Prostate gland (tissue), 2 donors: ENCODE measurements around the gene SIGLEC10. TPM values are rescaled to one million over a fixed set of nuclear protein-coding genes. Genes with fewer than 3 reads are reported as not detected.

ENCODE experiments used
- DNase-seq: peaks from one replicate; pipeline ENCODE4 v3.0.0-alpha.2; 2019; ENCODE audit warnings: low spot score
- H3K27ac ChIP-seq, 2 donors: fragments of 200-600 bp; sonication (generic); 2 replicates each; pipeline ENCODE4 v1.5.1; 2017 to 2019
- H3K27me3 ChIP-seq: fragments of 200-600 bp; sonication (generic); replicated peaks from 2 replicates; pipeline ENCODE4 v1.5.1; 2019; ENCODE audit not compliant: insufficient read depth
- H3K36me3 ChIP-seq, 2 donors: fragments of 200-600 bp; sonication (generic); 1 replicate in 1 of 2; 2 replicates in 1 of 2; pipeline versions ENCODE4 v1.5.1 to v1.8.1; 2017 to 2019
- H3K4me1 ChIP-seq: fragments of 200-600 bp; sonication (generic); replicated peaks from 2 replicates; pipeline ENCODE4 v1.5.1; 2019
- H3K4me3 ChIP-seq, 2 donors: fragments of 200-600 bp; sonication (generic); 2 replicates each; pipeline ENCODE4 v1.5.1; 2017 to 2019
- H3K9me3 ChIP-seq: fragments of 200-600 bp; sonication (generic); 2 replicates; pipeline ENCODE4 v1.5.1; 2017
- CTCF ChIP-seq, 4 experiments: fragments of 200-600 bp in 2 of 4; fragments of 450-650 bp in 2 of 4; sonication (generic) in 2 of 4; IDR thresholded peaks; 1 replicate in 3 of 4; 2 replicates in 1 of 4; pipeline ENCODE4 v1.5.1; 2016 to 2019; ENCODE audit warnings: antibody characterized with exemption in 4 of 4, mild to moderate bottlenecking in 2 of 4, moderate library complexity in 2 of 4
- POLR2A ChIP-seq: fragments of 450-650 bp; IDR thresholded peaks from one replicate; pipeline ENCODE4 v1.6.1; 2016; ENCODE audit warnings: antibody characterized with exemption, mild to moderate bottlenecking
- POLR2AphosphoS5 ChIP-seq: sonication (generic); formaldehyde crosslinking; IDR thresholded peaks from one replicate; pipeline ENCODE4 v1.6.1; 2017; ENCODE audit warnings: antibody characterized with exemption
- WGBS: methylation state at CpG from one replicate; pipeline ENCODE4 v1.1.5; 2018; 5-methylcytosine and 5-hydroxymethylcytosine counted together
- intact Hi-C: fragments of 100-400 bp; cut with DNase I; formaldehyde crosslinking; loops from one replicate; pipeline ENCODE4 v1.14.2; 2022
- total RNA-seq, 2 donors: library from RNA; depleted of rRNA; stranded (reverse); fragments of >200 nt; gene quantifications; one replicate each; pipeline ENCODE4 v1.1.0, GENCODE V29; 2016

SIGLEC10 gene
- total RNA-seq, 2 donors from 2014 or later, result 7.1 to 7.5 TPM

DNA sequence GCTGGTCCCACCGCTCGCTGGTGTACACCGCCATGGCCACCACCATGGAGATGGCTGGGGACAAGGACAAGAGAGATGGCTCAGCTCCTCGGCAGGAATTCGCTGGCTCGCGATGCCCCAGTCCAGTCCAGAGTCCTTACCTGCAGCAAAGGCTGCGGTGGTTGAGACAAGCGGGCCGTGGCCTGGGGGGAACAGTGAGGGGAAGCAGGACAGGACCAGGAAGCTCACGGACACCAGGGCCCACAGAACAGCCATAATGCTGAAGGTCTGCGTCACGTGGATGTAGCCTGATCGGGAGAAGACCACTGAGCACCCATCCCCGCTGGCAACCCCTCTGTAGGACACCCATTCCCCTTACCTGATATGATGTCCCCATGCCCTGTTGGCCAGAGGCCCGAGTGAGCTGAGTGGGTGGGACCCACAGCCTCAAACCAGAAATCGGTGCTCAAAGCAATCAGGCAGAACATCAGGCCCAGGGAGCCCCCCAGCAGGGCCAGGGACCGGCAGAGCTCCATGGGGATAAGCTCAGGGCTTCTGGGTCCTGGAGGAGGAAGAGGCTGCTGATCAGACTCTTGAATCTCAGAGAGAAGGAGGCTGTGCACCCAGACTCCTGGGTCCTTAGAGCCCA lies 45.3 kb downstream of the SIGLEC10 start:
- DNase-seq, result no peak
- H3K27ac ChIP-seq, result no peak overlapping the region
- intact Hi-C loops, result no loop called here
- no peaks in the 10 kb centered on the region for H3K27me3 ChIP-seq
- TF ChIP-seq POLR2AphosphoS5 (no peak), POLR2A (no peak), CTCF (IDR thresholded peaks at IDR 0.05) (no peak)
- WGBS, result 80% methylated on average over 18 of the region's 18 CpGs
- H3K9me3 ChIP-seq, result no peaks in the 10 kb centered on the region
- no peak overlapping the region for H3K4me3 ChIP-seq
- H3K36me3 ChIP-seq, result no peaks in the 10 kb centered on the region
- H3K4me1 ChIP-seq, result no peaks in the 10 kb centered on the region

- Histone ChIP-seq H3K27me3 (no peaks in the 10 kb centered on the region), H3K4me1 (no peaks in the 10 kb centered on the region), H3K9me3 (no peaks in the 10 kb centered on the region), H3K4me3 (no peak overlapping the region), H3K36me3 (no peaks in the 10 kb centered on the region), H3K27ac (no peak overlapping the region)
- TF ChIP-seq POLR2A (no peak), POLR2AphosphoS5 (no peak), CTCF (IDR thresholded peaks at IDR 0.05) (no peak)
- WGBS, result 69% methylated on average over 8 of the region's 8 CpGs
- no peak for DNase-seq
- intact Hi-C loops, result no loop called here
Observed at GRCh38 chr19:51371186-51371690, 46.2 kb downstream of the SIGLEC10 start.

- no peak for DNase-seq
- H3K4me3 ChIP-seq, result no peak overlapping the region
- H3K36me3 ChIP-seq, result no peaks in the 10 kb centered on the region
- intact Hi-C loops, result no loop called here
- 68% methylated on average over 4 of the region's 4 CpGs for WGBS
- H3K27ac ChIP-seq, result no peak overlapping the region
- no peaks in the 10 kb centered on the region for H3K4me1 ChIP-seq
- H3K9me3 ChIP-seq, result no peaks in the 10 kb centered on the region
- no peak for TF ChIP-seq CTCF (IDR thresholded peaks at IDR 0.05)
- no peak for TF ChIP-seq POLR2A
- TF ChIP-seq POLR2AphosphoS5, result no peak
- H3K27me3 ChIP-seq, result no peaks in the 10 kb centered on the region
Observed at GRCh38 chr19:51370230-51370629, 47.2 kb downstream of the SIGLEC10 start.

GRCh38 chr19:51368366-51369282 lies 48.8 kb downstream of the SIGLEC10 start, which contains the start of gene CLDND2:
Gene CLDND2, minus strand, starts transcription at chr19:51369003. Its CDS starts 426 bp downstream, at chr19:51368577.
- Histone ChIP-seq H3K4me1 (peaks cover 8% of the 10 kb centered on the region), H3K36me3 (no peaks in the 10 kb centered on the region), H3K27me3 (no peaks in the 10 kb centered on the region), H3K9me3 (no peaks in the 10 kb centered on the region), H3K4me3 (peak within 1 kb of the TSS; percentile 61 to 76), H3K27ac (peak within 1 kb of the TSS; percentile 85 to 86)
- TF ChIP-seq POLR2AphosphoS5, result no peak
- TF ChIP-seq POLR2A, result no peak
- TF ChIP-seq CTCF (IDR thresholded peaks at IDR 0.05), result no peak
- WGBS, result 73% methylated on average over 18 of the region's 23 CpGs
- DNase-seq, result no peak
- intact Hi-C loops, result loop anchor here (5.0 kb wide), 1 partner anchor 334 kb away; no protein-coding TSS in a partner anchor
